HG03439 (cell line): Measurements from ENCODE around the gene MEIS2.

Experiments used
- ATAC-seq: cut with Tn5 transposase; IDR thresholded peaks from one replicate; pipeline ENCODE4 v1.9.1; 2021; ENCODE audit warnings: mild to moderate bottlenecking, moderate library complexity; ENCODE audit not compliant: unreplicated experiment

The MEIS2 gene

GRCh38 chr15:36882056-36882455, 218.3 kb downstream of the MEIS2 start:
- no peak for ATAC-seq

DNA sequence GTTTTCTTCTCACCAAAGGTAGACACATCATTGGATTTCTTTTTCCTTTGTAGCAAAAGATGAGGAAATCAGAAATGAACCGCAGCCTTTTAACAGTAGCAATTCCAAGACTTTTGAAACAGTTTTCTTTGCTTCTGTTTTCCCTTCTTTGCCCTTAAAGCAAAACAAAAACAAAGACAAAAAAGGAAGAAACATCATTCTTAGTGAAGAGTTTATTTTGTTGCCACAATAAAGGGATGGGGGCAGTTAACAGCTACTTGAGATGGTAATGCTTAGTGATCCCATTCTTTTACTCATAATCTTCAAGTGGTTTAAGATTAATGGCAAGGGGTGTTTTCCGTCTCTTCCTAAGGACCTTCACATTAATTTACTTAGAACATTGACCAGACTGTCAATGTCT, 218.8 kb downstream of the MEIS2 start:
- ATAC-seq = no peak

DNA sequence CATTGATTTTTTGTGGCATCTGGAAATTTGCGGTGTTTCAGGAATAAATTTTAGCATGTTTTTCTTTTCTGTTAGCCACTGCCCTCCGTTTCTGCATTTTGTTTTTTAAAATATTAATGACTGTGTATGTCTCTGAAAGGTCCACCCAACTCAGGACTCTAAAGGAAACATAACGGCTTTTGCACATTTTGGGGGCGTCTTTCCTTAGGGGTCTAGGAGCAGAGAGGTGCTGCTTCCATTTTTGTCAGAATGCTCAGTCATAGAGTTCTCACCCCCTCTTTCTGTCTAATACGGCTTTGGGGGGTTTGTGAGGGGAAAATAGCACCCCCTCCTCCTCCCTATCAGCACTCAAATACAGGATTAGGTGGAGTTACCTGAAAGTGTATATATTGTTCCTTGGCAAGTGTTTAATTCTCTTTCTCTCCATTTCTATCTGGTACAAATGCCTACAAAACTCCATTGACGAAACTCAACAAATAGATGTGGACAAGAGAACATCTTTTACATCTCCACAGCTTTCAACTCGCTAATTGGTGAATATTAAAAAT, 219.4 kb downstream of the MEIS2 start:
- no peak for ATAC-seq

DNA sequence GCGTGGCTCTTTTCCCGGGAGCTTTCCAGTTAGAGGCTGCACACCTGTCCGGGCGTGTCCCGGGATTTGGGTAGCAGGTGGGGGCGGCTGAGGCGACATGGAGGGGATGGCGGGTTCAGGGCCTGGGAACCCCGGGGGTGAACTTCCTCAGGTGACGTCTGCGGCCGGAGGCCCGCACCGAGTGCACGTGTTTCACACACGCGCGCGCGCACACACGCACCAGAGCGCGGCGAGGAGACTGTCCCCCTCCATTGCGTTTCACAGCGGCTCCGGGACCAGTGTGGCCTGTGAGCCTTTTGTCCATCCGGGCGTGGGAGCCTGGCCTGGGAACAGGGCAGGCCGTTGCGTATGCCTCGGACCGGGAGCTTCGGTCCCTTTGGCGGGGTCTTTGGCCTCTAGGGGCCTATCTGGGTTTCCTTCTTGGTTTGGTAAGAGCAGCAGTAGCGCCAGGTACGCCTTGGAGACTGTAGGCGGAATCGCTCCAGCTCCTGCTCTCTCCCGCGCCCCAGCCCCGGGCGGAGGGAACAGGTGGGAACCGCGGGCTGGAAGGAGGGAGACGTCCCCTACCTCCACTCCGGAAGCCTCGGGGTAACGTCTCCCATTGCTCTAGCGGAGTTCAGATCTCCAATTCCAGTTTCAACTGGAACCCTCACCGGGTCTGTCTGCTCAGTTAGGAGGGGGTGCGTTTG, 220.0 kb downstream of the MEIS2 start:
- ATAC-seq = no peak

DNA sequence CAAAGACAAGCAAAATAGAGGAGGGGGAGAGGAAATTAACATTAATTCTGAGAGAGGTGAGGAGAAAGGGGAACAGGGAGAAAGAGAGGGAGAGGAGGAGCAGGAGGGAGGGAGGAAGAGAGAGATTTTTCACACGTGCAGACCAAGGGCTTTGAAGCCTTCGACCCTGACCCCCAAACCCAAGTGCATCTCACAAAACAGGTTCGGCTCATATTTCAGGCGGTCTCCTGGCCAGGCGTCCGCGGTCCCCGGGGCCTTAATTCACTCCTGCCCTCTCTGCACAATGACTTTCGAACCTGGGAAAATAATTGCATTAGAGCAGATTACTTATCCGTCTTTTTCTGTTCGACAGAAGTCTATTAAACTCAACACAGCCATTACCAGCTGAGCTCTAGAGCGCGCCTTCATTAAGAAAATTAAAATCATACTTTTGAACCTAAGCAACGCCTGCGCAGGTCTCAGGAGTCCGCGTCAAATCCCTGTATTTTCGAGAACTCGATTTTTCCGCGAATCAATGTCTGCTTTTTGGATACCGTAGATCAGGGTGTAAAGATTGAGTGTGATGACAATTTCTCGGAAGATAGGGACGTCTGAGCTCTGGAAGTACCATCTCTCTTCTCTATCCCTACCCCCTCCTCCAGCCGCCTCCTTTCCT, 220.7 kb downstream of the MEIS2 start:
- no peak for ATAC-seq

GRCh38 chr15:36878684-36879262, 221.6 kb downstream of the MEIS2 start:
- ATAC-seq = no peak

- no peak for ATAC-seq
Observed at GRCh38 chr15:36877796-36878683, 222.3 kb downstream of the MEIS2 start.

DNA sequence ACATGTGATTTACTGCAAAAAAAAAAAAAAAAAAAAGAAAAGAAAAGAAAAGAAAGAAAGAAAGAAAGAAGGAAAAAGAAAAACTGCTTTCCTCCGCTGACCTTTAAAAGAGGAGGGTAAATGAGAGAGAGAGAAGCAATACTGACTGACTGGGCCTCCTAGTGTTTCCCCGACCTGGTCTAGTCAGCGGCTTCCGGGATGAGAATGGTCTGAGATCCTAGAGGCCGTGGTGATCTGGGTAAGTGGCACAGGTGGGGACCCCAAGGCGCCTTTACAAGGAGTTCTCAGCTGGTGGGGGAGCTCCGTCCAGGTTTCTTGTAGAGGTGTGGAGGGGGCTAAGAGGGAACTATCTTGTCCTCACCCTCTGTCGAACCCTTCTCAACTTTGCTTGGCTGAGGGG, 223.1 kb downstream of the MEIS2 start:
- no peak for ATAC-seq

- no peak for ATAC-seq
Observed at GRCh38 chr15:36875740-36876334, 224.5 kb downstream of the MEIS2 start.

GRCh38 chr15:36874930-36875329, 225.4 kb downstream of the MEIS2 start:
- no peak for ATAC-seq

DNA sequence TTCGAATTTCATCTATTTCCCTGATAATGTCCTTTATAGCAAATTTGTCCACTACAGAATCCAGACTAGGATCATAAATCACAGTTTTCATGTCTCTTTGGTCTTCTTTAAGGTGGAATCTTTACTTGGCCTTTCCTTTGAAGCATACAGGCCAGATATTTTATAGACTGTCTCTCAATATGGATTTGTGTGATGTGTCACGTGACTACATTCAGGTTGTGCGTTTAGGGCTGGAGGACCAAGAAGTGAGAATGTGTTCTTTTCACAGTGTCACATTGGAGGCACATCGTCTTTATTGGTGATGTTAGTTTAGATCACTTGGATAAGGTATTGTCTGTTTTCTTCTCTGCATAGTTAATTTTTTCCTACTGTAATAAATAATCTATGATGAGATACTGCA, 232.9 kb downstream of the MEIS2 start:
- ATAC-seq = no peak

- no peak for ATAC-seq
Observed at GRCh38 chr15:36866896-36867295, 233.5 kb downstream of the MEIS2 start.

DNA sequence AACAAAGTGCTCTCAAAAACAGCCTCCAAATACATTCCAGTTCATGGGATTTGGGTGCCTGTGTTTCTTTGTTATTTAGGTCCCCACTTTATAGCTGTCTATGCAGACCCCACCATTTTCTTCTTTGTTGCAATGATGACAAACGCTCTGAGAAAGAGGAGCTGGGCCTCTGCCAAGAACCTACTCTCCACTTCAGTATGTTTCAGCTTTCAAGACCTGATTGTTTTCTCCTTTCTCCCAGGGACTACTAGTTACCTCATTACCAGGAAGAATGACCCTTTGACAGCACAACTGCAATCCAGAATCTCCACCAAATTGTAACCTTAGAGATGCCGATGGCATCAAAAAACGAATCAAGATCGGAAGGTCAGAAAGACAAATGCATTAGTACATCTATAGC, 236.8 kb downstream of the MEIS2 start:
- ATAC-seq = no peak

- no peak for ATAC-seq
Observed at GRCh38 chr15:36860792-36861191, 239.6 kb downstream of the MEIS2 start.

GRCh38 chr15:36858423-36858822, 241.9 kb downstream of the MEIS2 start:
- no peak for ATAC-seq

DNA sequence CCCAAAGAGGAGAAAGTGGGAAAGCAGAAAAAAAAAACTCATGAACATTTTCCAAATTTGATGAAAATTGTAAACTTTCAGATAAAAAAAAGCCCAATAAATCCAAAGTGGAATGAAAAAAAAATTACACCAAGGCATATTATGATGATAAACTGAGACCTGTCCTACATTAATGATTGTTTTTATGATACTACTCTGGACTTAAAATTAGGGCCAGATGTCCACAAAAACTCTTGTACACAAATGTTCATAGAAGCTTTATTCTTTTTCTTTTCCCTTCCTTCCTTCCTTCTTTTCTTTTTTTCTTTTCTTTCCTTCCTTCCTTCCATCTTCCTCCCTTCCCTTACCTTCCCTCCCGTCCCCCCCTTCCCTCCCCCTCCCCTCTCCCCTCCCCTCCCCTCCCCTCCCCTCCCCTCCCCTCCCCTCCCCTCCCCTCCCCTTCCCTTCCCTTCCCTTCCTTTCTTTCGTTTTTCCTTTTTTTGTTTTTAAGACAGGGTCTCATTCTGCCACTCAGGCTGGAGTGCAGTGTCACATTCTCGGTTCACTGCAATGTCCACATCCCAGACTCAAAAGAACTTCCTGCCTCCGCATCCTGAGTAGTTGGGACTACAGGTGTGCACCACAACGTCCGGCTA, 243.9 kb downstream of the MEIS2 start:
- no peak for ATAC-seq

GRCh38 chr15:36850864-36851263, 249.5 kb downstream of the MEIS2 start:
- ATAC-seq = no peak

DNA sequence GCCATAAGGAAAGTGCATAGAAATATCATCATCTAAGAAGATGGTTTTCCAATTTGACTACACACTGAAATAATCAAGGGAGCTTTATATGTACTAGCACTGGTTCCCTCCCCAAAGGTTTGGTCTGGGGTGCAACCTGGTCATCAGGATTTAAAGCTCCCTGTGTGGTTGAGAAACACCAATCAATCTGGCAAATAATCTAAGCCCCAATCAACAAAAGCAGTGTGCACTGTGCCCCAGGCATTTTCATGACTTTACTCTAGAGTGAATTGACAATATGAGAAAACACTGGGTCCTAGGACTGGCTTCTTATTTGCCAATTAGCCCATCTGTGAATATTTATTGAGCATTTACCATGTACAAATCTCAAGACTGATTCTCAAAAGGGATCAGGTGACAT, 255.1 kb downstream of the MEIS2 start:
- no peak for ATAC-seq

DNA sequence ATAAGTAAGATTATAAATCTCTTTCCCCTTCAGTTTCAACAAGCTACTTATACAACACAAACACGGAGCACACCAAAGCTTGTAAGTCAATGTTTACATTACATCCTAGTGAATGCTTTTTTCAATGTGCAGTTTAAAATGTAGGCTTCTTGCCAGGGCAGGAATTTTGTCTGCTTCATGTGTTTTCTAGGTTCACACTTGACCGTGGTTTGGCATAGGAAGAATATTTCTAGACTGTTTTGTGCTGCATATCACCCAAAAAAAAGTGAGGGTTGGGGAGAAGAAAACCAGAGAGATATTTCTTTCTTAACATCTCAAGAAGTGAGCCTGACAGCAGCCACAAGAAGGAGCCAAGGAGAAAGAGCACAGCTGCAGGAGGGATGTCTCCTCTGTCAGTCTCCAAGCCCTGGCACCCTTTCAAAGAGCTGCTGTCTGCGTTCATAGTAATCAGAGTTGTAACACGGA, 255.8 kb downstream of the MEIS2 start:
- ATAC-seq = no peak

DNA sequence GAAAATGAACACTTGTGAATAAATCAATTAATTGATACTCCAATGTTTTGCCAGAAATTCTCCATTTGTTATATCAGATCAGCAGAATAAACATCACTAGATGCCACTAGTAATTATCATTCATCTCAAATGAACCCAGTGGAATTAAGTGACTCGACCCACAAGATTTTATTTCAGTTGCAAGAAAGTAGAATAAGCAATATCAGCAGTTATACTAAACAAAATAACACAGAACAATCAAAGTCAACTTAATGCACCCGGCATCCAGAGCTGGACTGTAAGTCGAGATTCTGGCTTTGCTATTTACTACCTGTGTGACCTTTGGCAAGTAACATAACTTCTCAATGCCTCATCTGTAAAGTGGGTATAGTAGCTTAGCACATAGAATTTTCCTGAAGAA, 256.5 kb downstream of the MEIS2 start:
- no peak for ATAC-seq
